GM20431 (cell line): Measurements from ENCODE around the gene PTPN14.

Experiments
- in situ Hi-C: fragments of 300-500 bp; cut with MseI, MboI; formaldehyde crosslinking; loops from one replicate; pipeline ENCODE4 v1.15.0; 2020; ENCODE audit warnings: low sequenced_read_pairs; ENCODE audit not compliant: unreplicated experiment

PTPN14 gene

DNA sequence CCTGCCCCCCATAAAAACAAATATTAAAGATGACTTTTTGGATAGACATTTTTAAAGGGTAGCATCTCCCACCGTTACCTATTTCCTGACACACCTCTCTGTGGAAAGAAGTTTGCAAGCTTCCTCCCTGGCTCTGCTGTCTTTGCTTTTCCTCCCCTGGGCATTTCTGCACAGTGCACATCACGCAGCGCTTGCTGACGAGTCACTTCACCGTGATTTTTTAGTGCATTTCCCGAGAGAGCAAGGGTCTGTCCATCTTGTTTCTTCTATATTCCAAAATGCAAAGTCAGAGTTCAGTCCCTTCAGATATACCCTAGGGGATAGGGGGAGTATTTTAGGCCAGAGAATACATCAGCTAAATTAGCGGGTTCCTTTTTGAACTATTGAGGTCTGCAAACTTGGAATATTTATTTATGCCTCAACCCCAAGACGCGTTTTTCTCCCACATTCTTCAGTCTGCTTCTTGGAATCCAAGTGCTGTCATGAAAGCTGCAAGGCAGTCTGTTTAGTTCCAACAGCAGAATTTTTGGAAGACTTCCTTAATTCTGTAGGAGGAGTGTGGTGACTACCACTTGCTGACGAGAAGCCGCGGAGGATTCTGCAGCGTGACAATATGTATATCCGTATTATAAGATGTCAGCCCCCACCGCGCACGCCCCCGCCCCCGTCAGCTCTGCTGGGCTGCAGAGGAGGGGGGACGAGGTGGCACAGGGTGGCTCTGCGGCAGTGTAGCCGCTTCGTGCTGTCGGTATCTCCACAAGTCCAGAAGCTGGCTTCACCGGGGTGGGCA lies 248.1 kb downstream of the PTPN14 start:
- in situ Hi-C loops: no loop called here

- in situ Hi-C loops: no loop called here
Observed at GRCh38 chr1:214301526-214301925, 249.9 kb downstream of the PTPN14 start.

DNA sequence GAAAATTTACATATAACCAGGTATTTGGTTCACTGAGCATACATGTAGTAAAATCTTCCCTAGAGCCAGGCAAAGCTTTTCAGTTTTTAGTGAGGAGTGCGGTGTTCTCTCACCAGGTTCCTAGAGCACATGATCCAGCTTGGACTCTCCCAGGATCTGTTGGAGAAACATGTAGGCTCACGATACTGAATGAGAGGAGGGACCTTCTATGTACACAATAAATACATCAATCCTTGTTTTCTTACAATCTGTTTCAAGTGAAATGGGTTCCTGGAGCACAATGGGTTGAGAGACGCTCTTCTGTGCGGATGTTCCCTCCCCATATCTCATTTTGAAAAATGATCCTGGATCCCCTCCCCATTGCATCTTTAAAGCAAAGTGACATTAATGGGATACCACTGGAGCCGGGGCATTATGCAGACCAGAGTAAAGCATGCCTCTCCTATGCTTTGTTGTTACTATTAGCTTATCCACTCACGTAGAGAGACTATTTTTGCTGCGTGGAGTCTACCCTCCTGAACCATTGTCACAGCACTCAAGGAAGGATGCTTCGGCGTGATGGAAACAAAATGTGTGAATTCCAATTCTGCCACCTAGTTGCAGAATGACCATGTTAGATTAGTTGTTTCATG lies 251.1 kb downstream of the PTPN14 start:
- in situ Hi-C loops: no loop called here
